Activated gamma-delta T cell treated with anti-CD3 and anti-CD28 coated beads, Interleukin-2, amount 50 U/mL, for 16 hours (primary cell): ENCODE measurements around the gene PAPPA2.
"Not testable (repeated sequence)": the region's sequence is repeated elsewhere in the genome, so short reads cannot be mapped to it uniquely, and the experiment has no call there.

Experiments used
- DNase-seq: peaks from one replicate; pipeline ENCODE4 v3.0.0-alpha.2; 2020; ENCODE audit warnings: low read depth

PAPPA2 gene

GRCh38 chr1:176603696-176604095 is 140.7 kb downstream of the PAPPA2 start:
- no peak for DNase-seq

- no peak for DNase-seq
Measured at GRCh38 chr1:176604461-176604860, 141.5 kb downstream of the PAPPA2 start.

GRCh38 chr1:176605176-176605575 is 142.2 kb downstream of the PAPPA2 start:
- no peak for DNase-seq

- DNase-seq, result no peak
Measured at GRCh38 chr1:176609556-176610408, 146.8 kb downstream of the PAPPA2 start.

- no peak for DNase-seq
Measured at GRCh38 chr1:176612791-176613190, 149.8 kb downstream of the PAPPA2 start.

- DNase-seq, result no peak
Measured at GRCh38 chr1:176617881-176618280, 154.9 kb downstream of the PAPPA2 start.

GRCh38 chr1:176619261-176619660 is 156.3 kb downstream of the PAPPA2 start:
- no peak for DNase-seq

GRCh38 chr1:176625365-176625764 is 162.4 kb downstream of the PAPPA2 start:
- DNase-seq, result no peak

GRCh38 chr1:176626572-176627061 is 163.6 kb downstream of the PAPPA2 start:
- no peak for DNase-seq

GRCh38 chr1:176628775-176629174 is 165.8 kb downstream of the PAPPA2 start:
- DNase-seq, result no peak

- DNase-seq, result not testable (repeated sequence)
Measured at GRCh38 chr1:176634733-176635132, 171.8 kb downstream of the PAPPA2 start.

GRCh38 chr1:176638713-176639526 is 175.9 kb downstream of the PAPPA2 start:
- no peak for DNase-seq

- DNase-seq, result no peak
Measured at GRCh38 chr1:176643536-176643935, 180.6 kb downstream of the PAPPA2 start.

- DNase-seq, result no peak
Measured at GRCh38 chr1:176648556-176648955, 185.6 kb downstream of the PAPPA2 start.

- no peak for DNase-seq
Measured at GRCh38 chr1:176656257-176656995, 193.5 kb downstream of the PAPPA2 start.

GRCh38 chr1:176669782-176670181 is 206.8 kb downstream of the PAPPA2 start:
- no peak for DNase-seq

- DNase-seq, result no peak
Measured at GRCh38 chr1:176670853-176671252, 207.9 kb downstream of the PAPPA2 start.

GRCh38 chr1:176682830-176683535 is 220.0 kb downstream of the PAPPA2 start:
- no peak for DNase-seq

GRCh38 chr1:176691251-176692228 is 228.6 kb downstream of the PAPPA2 start:
- DNase-seq, result no peak

GRCh38 chr1:176692431-176692830 is 229.5 kb downstream of the PAPPA2 start:
- no peak for DNase-seq
